Measurements from ENCODE around the gene SPATA6L.

The SPATA6L gene

DNA sequence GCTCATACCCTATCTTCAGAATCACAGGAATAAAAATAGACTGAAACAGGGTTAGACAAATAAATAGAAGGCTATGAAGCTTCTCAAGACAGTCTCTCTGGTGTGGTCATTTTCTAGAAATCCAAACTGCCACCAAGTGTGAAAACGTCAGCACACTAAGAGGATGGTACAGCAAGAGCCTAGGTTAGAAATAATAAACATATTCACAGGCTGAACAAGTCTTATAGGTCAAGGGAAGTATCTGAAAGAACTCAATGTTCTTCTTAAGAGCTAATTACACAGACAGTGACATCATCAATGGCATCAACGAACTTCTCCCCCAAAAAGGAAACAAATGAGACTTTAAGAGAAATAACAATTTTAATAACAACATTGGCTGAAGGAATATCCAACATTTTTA lies 26.9 kb downstream of the SPATA6L start:
- Histone ChIP-seq H3K27me3 (ENCODE audit: insufficient read depth, insufficient read length) (no peaks in the 10 kb centered on the region), H3K4me1 (ENCODE audit: insufficient read depth, insufficient read length) (no peaks in the 10 kb centered on the region), H3K36me3 (ENCODE audit: insufficient read depth, insufficient read length, low read length) (no peaks in the 10 kb centered on the region), H3K9me3 (ENCODE audit: insufficient read depth, low read length) (no peaks in the 10 kb centered on the region), H3K9ac (ENCODE audit: insufficient read length, low read depth) (no peak overlapping the region), H3K4me3 (ENCODE audit: insufficient read length, low read depth) (no peak overlapping the region)
- DNase-seq (ENCODE audit: low read depth, low spot score), result no peak
- TF ChIP-seq ZNF274 (IDR thresholded peaks at IDR 0.05; ENCODE audit: low read depth, low read length), result no peak
- TF ChIP-seq YY1 (IDR thresholded peaks at IDR 0.05; ENCODE audit: insufficient read depth, insufficient read length), result no peak
- no peak for TF ChIP-seq SUZ12 (IDR thresholded peaks at IDR 0.05; ENCODE audit: extremely low read depth, insufficient read depth, insufficient read length)

DNA sequence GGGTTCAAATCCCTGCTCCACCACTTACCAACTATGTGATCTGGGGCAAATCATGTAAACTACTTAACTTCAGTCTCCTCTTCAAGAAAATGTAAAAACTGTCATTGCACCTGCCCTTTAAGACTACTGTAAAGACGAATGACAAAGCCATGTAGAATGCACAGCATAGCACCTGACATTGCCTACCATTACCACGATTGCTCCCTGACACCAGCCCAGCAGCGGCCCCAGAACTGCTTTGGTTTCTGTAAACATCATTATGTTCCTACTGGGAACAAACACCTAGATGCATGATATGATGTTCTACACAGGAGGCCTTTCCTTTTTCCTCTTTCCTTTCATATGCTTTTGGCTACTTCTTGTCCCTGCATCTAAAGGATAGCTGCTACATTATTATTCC lies 27.3 kb downstream of the SPATA6L start:
- no peak for DNase-seq (ENCODE audit: low read depth, low spot score)
- H3K4me3 ChIP-seq (ENCODE audit: insufficient read length, low read depth), result no peak overlapping the region
- no peaks in the 10 kb centered on the region for H3K27me3 ChIP-seq (ENCODE audit: insufficient read depth, insufficient read length)
- H3K9me3 ChIP-seq (ENCODE audit: insufficient read depth, low read length), result no peaks in the 10 kb centered on the region
- no peak overlapping the region for H3K9ac ChIP-seq (ENCODE audit: insufficient read length, low read depth)
- H3K36me3 ChIP-seq (ENCODE audit: insufficient read depth, insufficient read length, low read length), result no peaks in the 10 kb centered on the region
- TF ChIP-seq YY1 (IDR thresholded peaks at IDR 0.05; ENCODE audit: insufficient read depth, insufficient read length) (no peak), ZNF274 (IDR thresholded peaks at IDR 0.05; ENCODE audit: low read depth, low read length) (no peak), SUZ12 (IDR thresholded peaks at IDR 0.05; ENCODE audit: extremely low read depth, insufficient read depth, insufficient read length) (no peak)
- H3K4me1 ChIP-seq (ENCODE audit: insufficient read depth, insufficient read length), result no peaks in the 10 kb centered on the region

DNA sequence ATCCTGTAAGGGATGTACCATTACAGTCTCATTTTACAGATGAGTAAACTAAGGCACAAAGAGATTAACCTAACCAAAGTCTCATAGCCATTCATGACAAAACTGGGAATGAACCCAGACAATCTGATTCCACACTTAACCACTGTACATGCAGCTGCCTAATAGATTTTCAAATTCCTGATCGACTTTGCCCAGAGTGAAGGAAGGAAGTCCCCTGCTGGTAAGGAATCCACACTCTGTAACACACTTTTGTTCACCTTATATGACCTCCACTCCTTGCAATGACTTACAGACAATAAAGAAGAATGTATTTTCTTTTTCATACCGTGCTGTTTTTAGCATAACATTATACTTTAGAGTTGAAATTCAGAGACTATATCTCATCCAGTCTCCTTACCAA lies 35.4 kb downstream of the SPATA6L start:
- H3K9ac ChIP-seq (ENCODE audit: insufficient read length, low read depth), result no peak overlapping the region
- no peaks in the 10 kb centered on the region for H3K27me3 ChIP-seq (ENCODE audit: insufficient read depth, insufficient read length)
- no peaks in the 10 kb centered on the region for H3K36me3 ChIP-seq (ENCODE audit: insufficient read depth, insufficient read length, low read length)
- no peaks in the 10 kb centered on the region for H3K9me3 ChIP-seq (ENCODE audit: insufficient read depth, low read length)
- H3K4me3 ChIP-seq (ENCODE audit: insufficient read length, low read depth), result no peak overlapping the region
- TF ChIP-seq ZNF274 (IDR thresholded peaks at IDR 0.05; ENCODE audit: low read depth, low read length), result no peak
- no peak for TF ChIP-seq YY1 (IDR thresholded peaks at IDR 0.05; ENCODE audit: insufficient read depth, insufficient read length)
- TF ChIP-seq SUZ12 (IDR thresholded peaks at IDR 0.05; ENCODE audit: extremely low read depth, insufficient read depth, insufficient read length), result no peak
- H3K4me1 ChIP-seq (ENCODE audit: insufficient read depth, insufficient read length), result no peaks in the 10 kb centered on the region
- DNase-seq (ENCODE audit: low read depth, low spot score), result no peak

DNA sequence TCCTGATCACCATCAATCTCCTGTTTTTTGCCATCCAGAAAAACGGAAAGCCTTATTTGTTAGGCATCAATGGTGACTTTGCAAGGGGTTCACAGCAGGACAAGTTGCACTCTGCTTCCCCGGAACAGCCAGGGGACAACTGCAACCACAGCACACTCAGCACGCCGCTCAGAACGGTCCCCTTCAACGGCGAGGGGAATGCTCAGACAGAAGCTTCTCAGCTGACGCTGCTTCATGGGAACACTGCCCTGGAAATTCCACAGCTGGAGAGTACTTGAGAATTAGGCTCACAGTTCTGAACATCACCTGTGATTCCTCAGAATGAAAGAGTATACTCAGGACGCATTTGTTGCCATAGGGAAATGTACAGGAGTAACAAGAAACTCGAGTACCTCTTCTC lies 44.3 kb downstream of the SPATA6L start:
- H3K36me3 ChIP-seq (ENCODE audit: insufficient read depth, insufficient read length, low read length), result no peaks in the 10 kb centered on the region
- no peaks in the 10 kb centered on the region for H3K27me3 ChIP-seq (ENCODE audit: insufficient read depth, insufficient read length)
- H3K9me3 ChIP-seq (ENCODE audit: insufficient read depth, low read length), result no peaks in the 10 kb centered on the region
- TF ChIP-seq YY1 (IDR thresholded peaks at IDR 0.05; ENCODE audit: insufficient read depth, insufficient read length) (no peak), SUZ12 (IDR thresholded peaks at IDR 0.05; ENCODE audit: extremely low read depth, insufficient read depth, insufficient read length) (no peak), ZNF274 (IDR thresholded peaks at IDR 0.05; ENCODE audit: low read depth, low read length) (no peak)
- H3K4me1 ChIP-seq (ENCODE audit: insufficient read depth, insufficient read length), result peaks cover 3% of the 10 kb centered on the region
- no peak overlapping the region for H3K9ac ChIP-seq (ENCODE audit: insufficient read length, low read depth)
- no peak for DNase-seq (ENCODE audit: low read depth, low spot score)
- no peak overlapping the region for H3K4me3 ChIP-seq (ENCODE audit: insufficient read length, low read depth)

DNA sequence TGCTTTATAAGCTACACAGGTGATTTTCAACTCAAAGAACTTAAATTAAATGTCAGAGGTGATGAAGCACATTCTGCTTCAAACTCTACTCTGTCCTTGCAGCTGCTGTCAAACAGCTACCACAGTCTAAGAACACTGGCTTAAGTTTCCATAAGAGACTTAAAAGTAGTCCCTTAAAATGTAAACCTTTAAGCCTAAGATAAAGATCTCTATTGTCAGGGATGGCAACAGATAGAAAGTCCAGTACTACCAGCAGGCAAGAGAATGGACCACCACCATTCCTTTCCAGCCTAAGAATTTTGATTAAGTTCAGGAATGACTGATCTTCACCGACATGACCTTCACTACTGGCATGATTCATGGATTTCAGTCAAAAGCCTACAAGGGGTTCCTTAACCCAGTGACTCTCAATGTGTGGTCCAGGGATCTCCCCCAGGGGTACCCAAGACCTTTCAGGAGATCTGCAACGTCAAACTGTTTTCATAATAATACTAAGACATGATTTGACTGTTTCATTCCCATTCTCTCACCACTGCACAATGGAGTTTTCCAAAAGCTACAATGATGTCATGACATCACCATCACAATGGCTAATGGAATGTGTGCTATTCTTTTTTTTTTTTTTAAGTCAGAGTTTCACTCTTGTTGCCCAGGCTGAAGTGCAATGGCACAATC lies 45.3 kb downstream of the SPATA6L start:
- DNase-seq (ENCODE audit: low read depth, low spot score), result peak; percentile 64
- TF ChIP-seq SUZ12 (IDR thresholded peaks at IDR 0.05; ENCODE audit: extremely low read depth, insufficient read depth, insufficient read length) (no peak), ZNF274 (IDR thresholded peaks at IDR 0.05; ENCODE audit: low read depth, low read length) (no peak), YY1 (IDR thresholded peaks at IDR 0.05; ENCODE audit: insufficient read depth, insufficient read length) (no peak)
- peaks cover 3% of the 10 kb centered on the region for H3K4me1 ChIP-seq (ENCODE audit: insufficient read depth, insufficient read length)
- H3K27me3 ChIP-seq (ENCODE audit: insufficient read depth, insufficient read length), result no peaks in the 10 kb centered on the region
- no peaks in the 10 kb centered on the region for H3K9me3 ChIP-seq (ENCODE audit: insufficient read depth, low read length)
- no peaks in the 10 kb centered on the region for H3K36me3 ChIP-seq (ENCODE audit: insufficient read depth, insufficient read length, low read length)
- H3K9ac ChIP-seq (ENCODE audit: insufficient read length, low read depth), result no peak overlapping the region
- H3K4me3 ChIP-seq (ENCODE audit: insufficient read length, low read depth), result no peak overlapping the region

DNA sequence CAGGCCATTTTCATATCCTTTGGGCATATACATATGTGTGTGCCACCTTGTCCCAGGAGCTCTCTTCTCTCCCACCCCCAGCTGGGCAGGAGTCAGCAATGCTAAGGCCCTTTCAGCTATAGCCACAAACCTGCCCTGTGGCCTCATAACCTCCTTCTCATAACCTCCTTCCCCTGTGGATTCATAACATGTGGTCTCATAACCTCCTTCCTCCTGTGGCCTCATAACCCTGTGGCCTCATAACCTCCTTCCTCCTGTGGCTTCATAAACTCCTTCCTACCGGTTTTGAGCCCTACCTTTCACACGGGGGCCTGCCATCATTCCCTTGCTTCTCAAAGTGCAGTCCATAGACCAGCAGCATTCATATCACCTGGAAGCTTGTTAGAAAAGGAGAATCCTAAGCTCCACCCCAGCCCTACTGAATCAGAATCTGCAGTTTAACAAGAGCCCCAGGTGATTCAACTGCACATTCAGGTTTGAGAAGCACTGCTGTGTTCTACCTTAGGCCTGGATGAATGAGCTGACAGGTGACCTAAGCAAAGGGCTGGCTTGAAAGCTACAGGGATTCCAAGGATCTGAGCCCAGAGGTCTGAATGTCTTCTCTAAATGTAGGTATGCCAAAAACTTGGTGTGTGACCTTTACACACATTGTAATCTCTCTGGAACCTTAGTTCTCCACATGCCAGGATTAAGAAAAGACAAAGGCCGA lies 46.1 kb downstream of the SPATA6L start:
- H3K9ac ChIP-seq (ENCODE audit: insufficient read length, low read depth), result no peak overlapping the region
- no peak for TF ChIP-seq YY1 (IDR thresholded peaks at IDR 0.05; ENCODE audit: insufficient read depth, insufficient read length)
- no peak for TF ChIP-seq SUZ12 (IDR thresholded peaks at IDR 0.05; ENCODE audit: extremely low read depth, insufficient read depth, insufficient read length)
- TF ChIP-seq ZNF274 (IDR thresholded peaks at IDR 0.05; ENCODE audit: low read depth, low read length), result no peak
- H3K4me3 ChIP-seq (ENCODE audit: insufficient read length, low read depth), result no peak overlapping the region
- DNase-seq (ENCODE audit: low read depth, low spot score), result no peak
- no peaks in the 10 kb centered on the region for H3K36me3 ChIP-seq (ENCODE audit: insufficient read depth, insufficient read length, low read length)
- H3K4me1 ChIP-seq (ENCODE audit: insufficient read depth, insufficient read length), result peaks cover 3% of the 10 kb centered on the region
- H3K27me3 ChIP-seq (ENCODE audit: insufficient read depth, insufficient read length), result no peaks in the 10 kb centered on the region
- H3K9me3 ChIP-seq (ENCODE audit: insufficient read depth, low read length), result no peaks in the 10 kb centered on the region

DNA sequence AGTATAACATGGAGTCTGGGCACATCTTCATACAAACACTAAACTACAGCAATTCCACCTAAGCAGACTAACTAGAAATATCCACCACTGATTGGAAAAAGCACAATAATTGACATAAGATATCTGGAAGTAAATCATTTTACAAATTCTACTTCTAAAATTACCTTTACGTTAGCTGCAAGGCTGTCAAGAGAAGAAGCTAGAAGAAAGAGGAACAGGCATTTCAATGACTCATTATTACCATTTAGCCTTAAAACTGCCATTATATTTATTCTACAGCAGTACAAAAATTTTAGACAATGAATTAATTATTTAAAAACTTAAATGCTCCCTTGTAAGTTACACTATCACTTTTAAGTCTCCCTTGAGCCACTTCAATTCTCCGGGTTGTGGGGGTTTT lies 47.6 kb downstream of the SPATA6L start:
- no peaks in the 10 kb centered on the region for H3K27me3 ChIP-seq (ENCODE audit: insufficient read depth, insufficient read length)
- H3K36me3 ChIP-seq (ENCODE audit: insufficient read depth, insufficient read length, low read length), result no peaks in the 10 kb centered on the region
- H3K9ac ChIP-seq (ENCODE audit: insufficient read length, low read depth), result no peak overlapping the region
- H3K4me1 ChIP-seq (ENCODE audit: insufficient read depth, insufficient read length), result peaks cover 3% of the 10 kb centered on the region
- no peak for TF ChIP-seq SUZ12 (IDR thresholded peaks at IDR 0.05; ENCODE audit: extremely low read depth, insufficient read depth, insufficient read length)
- TF ChIP-seq YY1 (IDR thresholded peaks at IDR 0.05; ENCODE audit: insufficient read depth, insufficient read length), result no peak
- TF ChIP-seq ZNF274 (IDR thresholded peaks at IDR 0.05; ENCODE audit: low read depth, low read length), result no peak
- no peak for DNase-seq (ENCODE audit: low read depth, low spot score)
- H3K4me3 ChIP-seq (ENCODE audit: insufficient read length, low read depth), result no peak overlapping the region
- H3K9me3 ChIP-seq (ENCODE audit: insufficient read depth, low read length), result no peaks in the 10 kb centered on the region
